HEK293 (cell line): ENCODE measurements around the gene PAX2.

Source experiments
- CTCF ChIA-PET: fragments of 350-600 bp; formaldehyde crosslinking; extraction: SDS; loops from one replicate; lab custom pipeline; 2021; ENCODE audit warnings: antibody characterized with exemption; lab: Yijun Ruan, JAX
- POLR2A ChIA-PET: fragments of 300-600 bp; formaldehyde crosslinking; extraction: SDS; loops from one replicate; lab custom pipeline; 2020; ENCODE audit warnings: antibody characterized with exemption, inconsistent platforms; lab: Yijun Ruan, JAX
- H3K27ac ChIP-seq: fragments of 200-500 bp; sonication (Bioruptor generic); 2 replicates; pipeline ENCODE4 v1.5.1; 2014; ENCODE audit warnings: low read depth, low read length, control low read depth, inconsistent platforms; ENCODE audit errors: extremely low read depth
- H3K36me3 ChIP-seq, 2 experiments: fragments of 200-500 bp in 1 of 2; sonication (Bioruptor generic) in 1 of 2; 1 replicate in 1 of 2; 2 replicates in 1 of 2; pipeline ENCODE4 v1.5.1; 2014 to 2017; ENCODE audit warnings: inconsistent platforms in 2 of 2, low read length in 2 of 2; ENCODE audit not compliant: control insufficient read depth in 2 of 2, insufficient read depth in 1 of 2
- H3K4me1 ChIP-seq: fragments of 200-500 bp; sonication (Bioruptor generic); 2 replicates; pipeline ENCODE4 v1.5.1; 2014; ENCODE audit warnings: mild to moderate bottlenecking, low read length, inconsistent platforms; ENCODE audit not compliant: control insufficient read depth, insufficient read depth
- H3K4me3 ChIP-seq: 2 replicates; pipeline ENCODE4 v1.5.1; 2011; ENCODE audit warnings: low read depth, mild to moderate bottlenecking, control low read depth, low read length, moderate library complexity
- H3K9me3 ChIP-seq: fragments of 200-500 bp; sonication (Bioruptor generic); 2 replicates; pipeline ENCODE4 v1.5.1; 2014; ENCODE audit warnings: low read depth, low read length, inconsistent platforms; ENCODE audit not compliant: control insufficient read depth, insufficient read depth
- AEBP2 ChIP-seq: fragments of 450-650 bp; formaldehyde crosslinking; IDR thresholded peaks from 2 replicates; pipeline ENCODE4 v1.5.1; 2016; ENCODE audit warnings: missing biosample characterization, missing genetic modification characterization, borderline replicate concordance
- BCL11A ChIP-seq: fragments of 450-650 bp; formaldehyde crosslinking; IDR thresholded peaks from 2 replicates; pipeline ENCODE4 v1.5.1; 2016; ENCODE audit warnings: low read depth, missing biosample characterization, missing genetic modification characterization
- GFI1B ChIP-seq: fragments of 450-650 bp; formaldehyde crosslinking; IDR thresholded peaks from 2 replicates; pipeline ENCODE4 v1.5.1; 2016; ENCODE audit warnings: missing biosample characterization, missing genetic modification characterization
- OSR2 ChIP-seq: fragments of 450-650 bp; formaldehyde crosslinking; IDR thresholded peaks from 2 replicates; pipeline ENCODE4 v1.5.1; 2016; ENCODE audit warnings: missing biosample characterization, missing genetic modification characterization
- PRDM2 ChIP-seq: fragments of 450-650 bp; formaldehyde crosslinking; IDR thresholded peaks from 2 replicates; pipeline ENCODE4 v1.5.1; 2016; ENCODE audit warnings: missing biosample characterization, missing genetic modification characterization, borderline replicate concordance
- SALL2 ChIP-seq: fragments of 450-650 bp; formaldehyde crosslinking; IDR thresholded peaks from 2 replicates; pipeline ENCODE4 v1.5.0; 2017; ENCODE audit warnings: missing biosample characterization, mild to moderate bottlenecking, missing genetic modification characterization, borderline replicate concordance
- SP7 ChIP-seq: fragments of 450-650 bp; formaldehyde crosslinking; IDR thresholded peaks from 2 replicates; pipeline ENCODE4 v1.5.1; 2016; ENCODE audit warnings: missing biosample characterization, missing genetic modification characterization
- ZBTB1 ChIP-seq: fragments of 450-650 bp; formaldehyde crosslinking; IDR thresholded peaks from 2 replicates; pipeline ENCODE4 v1.5.1; 2016; ENCODE audit warnings: missing biosample characterization, missing genetic modification characterization
- ZFP3 ChIP-seq: fragments of 450-650 bp; formaldehyde crosslinking; IDR thresholded peaks from 2 replicates; pipeline ENCODE4 v1.5.1; 2016; ENCODE audit warnings: low read depth, missing biosample characterization, missing genetic modification characterization
- ZNF10 ChIP-seq: fragments of 450-650 bp; formaldehyde crosslinking; IDR thresholded peaks from 2 replicates; pipeline ENCODE4 v1.5.1; 2017; ENCODE audit warnings: missing biosample characterization, missing genetic modification characterization
- ZNF132 ChIP-seq: fragments of 450-650 bp; formaldehyde crosslinking; IDR thresholded peaks from 2 replicates; pipeline ENCODE4 v1.5.1; 2017; ENCODE audit warnings: missing biosample characterization, missing genetic modification characterization, borderline replicate concordance
- ZNF146 ChIP-seq: fragments of 450-650 bp; formaldehyde crosslinking; IDR thresholded peaks from 2 replicates; pipeline ENCODE4 v1.5.1; 2016; ENCODE audit warnings: missing biosample characterization, missing genetic modification characterization
- ZNF169 ChIP-seq: fragments of 450-650 bp; formaldehyde crosslinking; IDR thresholded peaks from 2 replicates; pipeline ENCODE4 v1.5.1; 2016; ENCODE audit warnings: missing biosample characterization, missing genetic modification characterization
- ZNF211 ChIP-seq: fragments of 450-650 bp; formaldehyde crosslinking; IDR thresholded peaks from 2 replicates; pipeline ENCODE4 v1.5.1; 2016; ENCODE audit warnings: low read depth, missing biosample characterization, missing genetic modification characterization
- ZNF600 ChIP-seq: fragments of 450-650 bp; formaldehyde crosslinking; IDR thresholded peaks from 2 replicates; pipeline ENCODE4 v1.5.1; 2016; ENCODE audit warnings: missing biosample characterization, missing genetic modification characterization
- ZNF792 ChIP-seq: fragments of 450-650 bp; formaldehyde crosslinking; IDR thresholded peaks from 2 replicates; pipeline ENCODE4 v1.5.1; 2016; ENCODE audit warnings: missing biosample characterization, missing genetic modification characterization
- ZXDB ChIP-seq: fragments of 450-650 bp; formaldehyde crosslinking; IDR thresholded peaks from 2 replicates; pipeline ENCODE4 v1.5.1; 2016; ENCODE audit warnings: missing biosample characterization, missing genetic modification characterization
- TF ChIP-seq, protein P1 (sequence below): fragments of 450-650 bp; formaldehyde crosslinking; IDR thresholded peaks from 2 replicates; pipeline ENCODE4 v1.5.1; 2016; ENCODE audit warnings: missing biosample characterization, missing genetic modification characterization, borderline replicate concordance
- TF ChIP-seq, protein P2 (sequence below): fragments of 450-650 bp; formaldehyde crosslinking; IDR thresholded peaks from 2 replicates; pipeline ENCODE4 v1.5.1; 2017; ENCODE audit warnings: missing biosample characterization, missing genetic modification characterization
- TF ChIP-seq, protein P3 (sequence below): fragments of 450-650 bp; formaldehyde crosslinking; IDR thresholded peaks from 2 replicates; pipeline ENCODE4 v1.5.1; 2016; ENCODE audit warnings: missing biosample characterization, missing genetic modification characterization

Gene PAX2

DNA sequence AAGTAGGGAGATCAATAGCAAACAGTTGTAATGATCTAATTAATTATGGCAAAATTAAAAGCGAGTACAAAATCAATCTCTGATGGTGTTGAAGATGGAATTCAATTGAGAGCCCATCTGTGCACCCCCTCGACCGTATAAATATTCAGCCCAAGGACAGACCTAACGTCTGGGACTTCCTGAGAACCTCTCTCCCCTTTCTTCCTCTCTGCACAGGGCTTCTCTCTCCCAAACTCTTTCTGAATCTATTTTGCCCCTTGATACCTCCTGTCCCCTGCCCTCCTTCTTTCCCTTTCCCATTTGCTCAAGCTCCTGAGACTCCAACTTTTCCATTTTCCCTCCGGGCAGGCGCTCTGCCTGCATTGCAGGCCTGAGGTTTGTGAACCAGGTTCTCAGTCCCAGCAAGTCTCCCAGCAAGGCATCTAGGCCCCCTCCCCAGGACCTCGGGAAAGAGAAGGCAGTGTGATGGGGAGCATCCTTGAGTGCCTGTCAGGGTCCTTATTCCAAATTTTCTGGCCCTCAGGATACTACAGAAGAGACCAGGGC is 8.5 kb upstream of the PAX2 start (continued):
- TF ChIP-seq SP7 (tag by site-specific recombination) (no peak), ZXDB (tag by site-specific recombination) (no peak), ZNF169 (no peak)

DNA sequence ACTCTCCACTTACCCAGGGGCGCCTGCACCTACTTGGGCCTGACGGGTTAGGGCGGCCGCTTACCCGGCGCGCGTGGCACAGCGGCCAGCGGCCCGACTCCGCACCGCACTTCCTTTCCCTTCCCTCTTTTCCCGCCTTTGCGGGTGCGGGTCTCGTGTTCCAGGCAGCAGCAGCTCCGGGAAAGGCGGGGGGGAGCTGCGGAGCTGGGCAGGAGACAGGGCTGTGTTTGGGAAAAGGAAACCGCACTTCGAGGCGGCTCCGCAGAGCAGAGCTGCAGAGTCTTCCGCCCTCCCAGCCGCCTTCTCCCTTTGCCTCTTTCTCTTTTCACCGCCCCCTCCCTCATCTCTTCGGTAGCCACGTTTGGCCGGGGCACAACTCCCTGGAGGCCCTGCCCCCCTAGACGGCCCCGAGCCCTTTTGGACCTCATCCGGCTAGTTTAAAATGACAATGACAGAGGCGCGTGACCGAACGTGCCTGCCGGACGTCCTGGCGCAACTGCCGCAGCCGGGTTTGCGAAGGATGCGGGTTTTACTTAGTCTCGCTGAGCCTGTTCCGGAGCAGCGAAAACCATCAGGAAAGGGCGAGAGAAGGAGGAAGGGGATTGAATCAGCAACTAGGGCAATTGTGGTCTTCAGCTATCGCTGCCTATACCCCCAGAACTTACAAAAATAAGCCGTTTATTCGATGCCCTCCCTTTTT is 7.9 kb upstream of the PAX2 start:
- no peaks in the 10 kb centered on the region for H3K9me3 ChIP-seq

DNA sequence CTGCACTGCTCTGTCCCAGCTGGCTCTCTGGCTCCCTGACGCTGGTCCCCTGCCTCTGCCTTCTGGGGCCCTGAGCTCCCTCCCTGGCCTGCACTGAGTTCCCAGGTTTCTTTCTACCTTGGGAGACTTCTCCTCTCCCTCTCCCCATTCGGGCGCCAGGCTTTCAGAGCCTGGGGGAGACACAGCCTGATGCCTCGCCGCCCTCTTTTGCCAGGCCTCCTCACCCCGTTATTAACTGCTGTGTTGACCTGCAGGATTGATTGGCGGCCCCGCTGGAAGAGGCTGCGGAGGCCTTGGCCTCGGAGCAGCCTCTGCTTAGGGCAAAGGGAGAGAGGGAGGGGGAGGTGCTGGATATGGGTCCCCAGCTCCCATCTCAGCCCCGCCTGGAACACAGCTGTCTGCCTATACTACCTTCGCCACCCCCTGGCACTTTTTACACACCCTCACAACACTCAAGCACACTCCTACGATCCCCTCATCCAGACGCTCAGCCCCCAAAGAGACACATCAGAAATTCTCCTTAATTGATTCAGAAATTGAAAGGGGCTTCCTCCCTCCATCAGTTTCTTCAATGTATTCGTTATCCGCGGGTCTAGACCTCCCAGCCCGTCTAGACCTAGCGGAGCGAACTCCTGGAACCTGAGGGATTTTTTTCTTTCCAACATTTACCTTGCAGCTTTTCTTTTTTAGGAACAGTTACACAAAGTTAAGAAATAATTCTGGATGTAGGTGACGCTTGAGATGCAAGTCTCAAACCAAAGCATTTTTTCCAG is 7.1 kb upstream of the PAX2 start:
- Histone ChIP-seq H3K36me3 (no peaks in the 10 kb centered on the region), H3K4me1 (no peaks in the 10 kb centered on the region), H3K27ac (no peak overlapping the region), H3K4me3 (no peak overlapping the region), H3K9me3 (no peaks in the 10 kb centered on the region)
- ChIA-PET CTCF (no interaction called here), POLR2A (no interaction called here)
- no peak for TF ChIP-seq ZFP3 (tag by site-specific recombination)
- TF ChIP-seq ZNF10 (tag by site-specific recombination) = no peak
- TF ChIP-seq ZNF132 (tag by site-specific recombination) = no peak
- TF ChIP-seq AEBP2 (tag by site-specific recombination) = no peak
- no peak for TF ChIP-seq BCL11A (tag by site-specific recombination)
- no peak for TF ChIP-seq PRDM2 (tag by site-specific recombination)
- no peak for TF ChIP-seq ZBTB1
- TF ChIP-seq SALL2 (tag by site-specific recombination) = no peak
- TF ChIP-seq, protein P1, sequence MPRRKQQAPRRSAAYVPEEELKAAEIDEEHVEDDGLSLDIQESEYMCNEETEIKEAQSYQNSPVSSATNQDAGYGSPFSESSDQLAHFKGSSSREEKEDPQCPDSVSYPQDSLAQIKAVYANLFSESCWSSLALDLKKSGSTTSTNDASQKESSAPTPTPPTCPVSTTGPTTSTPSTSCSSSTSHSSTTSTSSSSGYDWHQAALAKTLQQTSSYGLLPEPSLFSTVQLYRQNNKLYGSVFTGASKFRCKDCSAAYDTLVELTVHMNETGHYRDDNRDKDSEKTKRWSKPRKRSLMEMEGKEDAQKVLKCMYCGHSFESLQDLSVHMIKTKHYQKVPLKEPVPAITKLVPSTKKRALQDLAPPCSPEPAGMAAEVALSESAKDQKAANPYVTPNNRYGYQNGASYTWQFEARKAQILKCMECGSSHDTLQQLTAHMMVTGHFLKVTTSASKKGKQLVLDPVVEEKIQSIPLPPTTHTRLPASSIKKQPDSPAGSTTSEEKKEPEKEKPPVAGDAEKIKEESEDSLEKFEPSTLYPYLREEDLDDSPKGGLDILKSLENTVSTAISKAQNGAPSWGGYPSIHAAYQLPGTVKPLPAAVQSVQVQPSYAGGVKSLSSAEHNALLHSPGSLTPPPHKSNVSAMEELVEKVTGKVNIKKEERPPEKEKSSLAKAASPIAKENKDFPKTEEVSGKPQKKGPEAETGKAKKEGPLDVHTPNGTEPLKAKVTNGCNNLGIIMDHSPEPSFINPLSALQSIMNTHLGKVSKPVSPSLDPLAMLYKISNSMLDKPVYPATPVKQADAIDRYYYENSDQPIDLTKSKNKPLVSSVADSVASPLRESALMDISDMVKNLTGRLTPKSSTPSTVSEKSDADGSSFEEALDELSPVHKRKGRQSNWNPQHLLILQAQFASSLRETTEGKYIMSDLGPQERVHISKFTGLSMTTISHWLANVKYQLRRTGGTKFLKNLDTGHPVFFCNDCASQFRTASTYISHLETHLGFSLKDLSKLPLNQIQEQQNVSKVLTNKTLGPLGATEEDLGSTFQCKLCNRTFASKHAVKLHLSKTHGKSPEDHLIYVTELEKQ = no peak

More for the DNA sequence above, 7.9 kb upstream of the PAX2 start:
- Histone ChIP-seq H3K4me1 (no peaks in the 10 kb centered on the region), H3K4me3 (no peak overlapping the region), H3K36me3 (no peaks in the 10 kb centered on the region)
- ChIA-PET POLR2A (no interaction called here), CTCF (no interaction called here)
- TF ChIP-seq, protein P2, sequence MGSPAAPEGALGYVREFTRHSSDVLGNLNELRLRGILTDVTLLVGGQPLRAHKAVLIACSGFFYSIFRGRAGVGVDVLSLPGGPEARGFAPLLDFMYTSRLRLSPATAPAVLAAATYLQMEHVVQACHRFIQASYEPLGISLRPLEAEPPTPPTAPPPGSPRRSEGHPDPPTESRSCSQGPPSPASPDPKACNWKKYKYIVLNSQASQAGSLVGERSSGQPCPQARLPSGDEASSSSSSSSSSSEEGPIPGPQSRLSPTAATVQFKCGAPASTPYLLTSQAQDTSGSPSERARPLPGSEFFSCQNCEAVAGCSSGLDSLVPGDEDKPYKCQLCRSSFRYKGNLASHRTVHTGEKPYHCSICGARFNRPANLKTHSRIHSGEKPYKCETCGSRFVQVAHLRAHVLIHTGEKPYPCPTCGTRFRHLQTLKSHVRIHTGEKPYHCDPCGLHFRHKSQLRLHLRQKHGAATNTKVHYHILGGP (tag by site-specific recombination) = no peak
- TF ChIP-seq ZNF600 (tag by site-specific recombination) (0 out of 2 replicates have a peak, but pooled peaks have one; percentile 38), GFI1B (tag by site-specific recombination) (no peak), OSR2 (tag by site-specific recombination) (no peak), ZNF792 (tag by site-specific recombination) (no peak), ZNF146 (tag by site-specific recombination) (no peak), ZNF211 (tag by site-specific recombination) (no peak)
- TF ChIP-seq, protein P3, sequence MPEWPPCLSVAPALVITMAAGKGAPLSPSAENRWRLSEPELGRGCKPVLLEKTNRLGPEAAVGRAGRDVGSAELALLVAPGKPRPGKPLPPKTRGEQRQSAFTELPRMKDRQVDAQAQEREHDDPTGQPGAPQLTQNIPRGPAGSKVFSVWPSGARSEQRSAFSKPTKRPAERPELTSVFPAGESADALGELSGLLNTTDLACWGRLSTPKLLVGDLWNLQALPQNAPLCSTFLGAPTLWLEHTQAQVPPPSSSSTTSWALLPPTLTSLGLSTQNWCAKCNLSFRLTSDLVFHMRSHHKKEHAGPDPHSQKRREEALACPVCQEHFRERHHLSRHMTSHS (tag by site-specific recombination) = no peak
- TF ChIP-seq, all 188 proteins: peak for 1
- H3K27ac ChIP-seq = no peak overlapping the region
